Measurements from ENCODE around the gene ST8SIA6. TPM values are rescaled to one million over a fixed set of nuclear protein-coding genes. Genes with fewer than 3 reads are reported as not detected.

Gene ST8SIA6
- total RNA-seq, 1 donor from 2014 or later, result 4.3 TPM

Other genes starting within 250 kb of the ST8SIA6 start
- gene VIM, start 226.4 kb downstream of the ST8SIA6 start, total RNA-seq (ENCODE audit: insufficient read depth, low replicate concordance), result 3,295 TPM
- 47.2 TPM for gene HACD1, start 162.8 kb upstream of the ST8SIA6 start, total RNA-seq (ENCODE audit: insufficient read depth, low replicate concordance)
- gene STAM, start 189.6 kb upstream of the ST8SIA6 start, total RNA-seq (ENCODE audit: insufficient read depth, low replicate concordance), result 14.7 TPM